Neural progenitor cell (in vitro differentiated cells): ENCODE measurements around the gene LARGE2. TPM values are rescaled to one million over a fixed set of nuclear protein-coding genes. Genes with fewer than 3 reads are reported as not detected.

Experiments
- DNase-seq: peaks from one replicate; pipeline ENCODE4 v3.0.0-alpha.2; 2016; ENCODE audit warnings: low spot score
- H2AFZ ChIP-seq: fragments of 200-600 bp; sonication (generic); replicated peaks from 2 replicates; pipeline ENCODE4 v1.6.1; 2016; ENCODE audit warnings: antibody characterized with exemption
- H3F3A ChIP-seq: fragments of 200-600 bp; sonication (generic); 2 replicates; pipeline ENCODE4 v1.6.1; 2016; ENCODE audit warnings: antibody characterized with exemption, low read depth
- H3K27ac ChIP-seq: fragments of 200-600 bp; sonication (generic); 2 replicates; pipeline ENCODE4 v1.5.1; 2016; ENCODE audit warnings: mild to moderate bottlenecking
- H3K27me3 ChIP-seq: fragments of 200-600 bp; sonication (generic); 2 replicates; pipeline ENCODE4 v1.6.1; 2016; ENCODE audit warnings: mild to moderate bottlenecking, moderate library complexity
- H3K36me3 ChIP-seq: fragments of 200-600 bp; sonication (generic); 2 replicates; pipeline ENCODE4 v1.5.1; 2016
- H3K4me1 ChIP-seq: fragments of 200-600 bp; sonication (generic); 2 replicates; pipeline ENCODE4 v1.6.1; 2016; ENCODE audit warnings: mixed run types
- H3K4me2 ChIP-seq: fragments of 200-600 bp; sonication (generic); 2 replicates; pipeline ENCODE4 v1.6.1; 2016
- H3K4me3 ChIP-seq: fragments of 200-600 bp; sonication (generic); 2 replicates; pipeline ENCODE4 v1.5.1; 2016
- H3K79me2 ChIP-seq: fragments of 200-600 bp; sonication (generic); 2 replicates; pipeline ENCODE4 v1.6.1; 2016; ENCODE audit warnings: low read depth
- H3K9ac ChIP-seq: fragments of 200-600 bp; sonication (generic); 2 replicates; pipeline ENCODE4 v1.6.1; 2016
- H3K9me3 ChIP-seq: fragments of 200-600 bp; sonication (generic); 2 replicates; pipeline ENCODE4 v1.5.1; 2016; ENCODE audit warnings: low read depth
- H4K20me1 ChIP-seq: fragments of 200-600 bp; sonication (generic); 2 replicates; pipeline ENCODE4 v1.6.1; 2016; ENCODE audit warnings: low read depth
- H3K27ac Mint-ChIP-seq: 3 replicates; pipeline ENCODE4 v1.8.0; 2021; ENCODE audit warnings: mixed read lengths
- H3K27me3 Mint-ChIP-seq: 2 replicates; pipeline ENCODE4 v1.8.0; 2022; ENCODE audit warnings: low read depth, mild to moderate bottlenecking, inconsistent platforms, moderate library complexity, mixed read lengths; ENCODE audit not compliant: insufficient read depth
- H3K36me3 Mint-ChIP-seq: 3 replicates; pipeline ENCODE4 v1.8.0; 2021; ENCODE audit warnings: mixed read lengths
- H3K4me1 Mint-ChIP-seq: 3 replicates; pipeline ENCODE4 v1.8.0; 2021; ENCODE audit warnings: mixed read lengths
- H3K4me3 Mint-ChIP-seq: 3 replicates; pipeline ENCODE4 v1.8.0; 2021; ENCODE audit warnings: mild to moderate bottlenecking, moderate library complexity, mixed read lengths
- H3K9me3 Mint-ChIP-seq: 3 replicates; pipeline ENCODE4 v1.8.0; 2020; ENCODE audit warnings: mixed read lengths
- EZH2 ChIP-seq: fragments of 200-600 bp; sonication (generic); IDR thresholded peaks from 2 replicates; pipeline ENCODE4 v1.6.1; 2017; ENCODE audit warnings: antibody characterized with exemption, mild to moderate bottlenecking, moderate library complexity
- EZH2phosphoT487 ChIP-seq: fragments of 200-600 bp; sonication (generic); IDR thresholded peaks from 2 replicates; pipeline ENCODE4 v1.6.1; 2017; ENCODE audit warnings: antibody characterized with exemption
- total RNA-seq: library from RNA; depleted of rRNA; stranded (reverse); fragments of >200 nt; gene quantifications from 2 replicates; pipeline ENCODE4 v1.2.3, GENCODE V29; 2015; ENCODE audit warnings: low replicate concordance
- TF ChIP-seq, protein P1 (sequence below): fragments of 200-600 bp; sonication (generic); IDR thresholded peaks from 2 replicates; pipeline ENCODE4 v1.5.1; 2017; ENCODE audit warnings: antibody characterized with exemption, mild to moderate bottlenecking

Gene LARGE2
- total RNA-seq, 1 donor from 2014 or later = 5.0 TPM

DNA sequence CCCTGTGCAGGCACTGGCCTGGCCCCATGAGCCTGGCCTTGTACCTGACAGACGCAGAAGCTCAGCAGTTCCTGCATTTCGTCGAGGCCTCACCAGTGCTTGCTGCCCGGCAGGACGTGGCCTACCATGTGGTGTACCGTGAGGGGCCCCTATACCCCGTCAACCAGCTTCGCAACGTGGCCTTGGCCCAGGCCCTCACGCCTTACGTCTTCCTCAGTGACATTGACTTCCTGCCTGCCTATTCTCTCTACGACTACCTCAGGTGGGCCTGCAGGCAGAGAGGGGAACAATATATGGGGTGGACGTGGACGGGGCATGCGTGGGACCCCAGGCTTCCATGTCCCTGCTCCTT is 4.9 kb downstream of the LARGE2 start:
- Histone ChIP-seq H2AFZ (no peak overlapping the region), H4K20me1 (peaks cover 15% of the 10 kb centered on the region), H3K36me3 (no peaks in the 10 kb centered on the region), H3K9ac (no peak overlapping the region), H3K27me3 (peaks cover 10% of the 10 kb centered on the region), H3K9me3 (no peaks in the 10 kb centered on the region), H3K27ac (no peak overlapping the region), H3K4me2 (no peak overlapping the region), H3K4me1 (no peaks in the 10 kb centered on the region), H3K79me2 (peaks cover 5% of the 10 kb centered on the region), H3F3A (peaks cover 9% of the 10 kb centered on the region), H3K4me3 (no peak overlapping the region)
- TF ChIP-seq, protein P1, sequence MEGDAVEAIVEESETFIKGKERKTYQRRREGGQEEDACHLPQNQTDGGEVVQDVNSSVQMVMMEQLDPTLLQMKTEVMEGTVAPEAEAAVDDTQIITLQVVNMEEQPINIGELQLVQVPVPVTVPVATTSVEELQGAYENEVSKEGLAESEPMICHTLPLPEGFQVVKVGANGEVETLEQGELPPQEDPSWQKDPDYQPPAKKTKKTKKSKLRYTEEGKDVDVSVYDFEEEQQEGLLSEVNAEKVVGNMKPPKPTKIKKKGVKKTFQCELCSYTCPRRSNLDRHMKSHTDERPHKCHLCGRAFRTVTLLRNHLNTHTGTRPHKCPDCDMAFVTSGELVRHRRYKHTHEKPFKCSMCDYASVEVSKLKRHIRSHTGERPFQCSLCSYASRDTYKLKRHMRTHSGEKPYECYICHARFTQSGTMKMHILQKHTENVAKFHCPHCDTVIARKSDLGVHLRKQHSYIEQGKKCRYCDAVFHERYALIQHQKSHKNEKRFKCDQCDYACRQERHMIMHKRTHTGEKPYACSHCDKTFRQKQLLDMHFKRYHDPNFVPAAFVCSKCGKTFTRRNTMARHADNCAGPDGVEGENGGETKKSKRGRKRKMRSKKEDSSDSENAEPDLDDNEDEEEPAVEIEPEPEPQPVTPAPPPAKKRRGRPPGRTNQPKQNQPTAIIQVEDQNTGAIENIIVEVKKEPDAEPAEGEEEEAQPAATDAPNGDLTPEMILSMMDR = no peak
- TF ChIP-seq EZH2 = no peak
- no peak for TF ChIP-seq EZH2phosphoT487
- Mint-ChIP-seq H3K4me3 (no peak overlapping the region), H3K4me1 (peaks cover 9% of the 10 kb centered on the region), H3K27me3 (peaks cover 26% of the 10 kb centered on the region), H3K36me3 (peaks cover 4% of the 10 kb centered on the region), H3K9me3 (no peaks in the 10 kb centered on the region), H3K27ac (no peak overlapping the region)
- no peak for DNase-seq

DNA sequence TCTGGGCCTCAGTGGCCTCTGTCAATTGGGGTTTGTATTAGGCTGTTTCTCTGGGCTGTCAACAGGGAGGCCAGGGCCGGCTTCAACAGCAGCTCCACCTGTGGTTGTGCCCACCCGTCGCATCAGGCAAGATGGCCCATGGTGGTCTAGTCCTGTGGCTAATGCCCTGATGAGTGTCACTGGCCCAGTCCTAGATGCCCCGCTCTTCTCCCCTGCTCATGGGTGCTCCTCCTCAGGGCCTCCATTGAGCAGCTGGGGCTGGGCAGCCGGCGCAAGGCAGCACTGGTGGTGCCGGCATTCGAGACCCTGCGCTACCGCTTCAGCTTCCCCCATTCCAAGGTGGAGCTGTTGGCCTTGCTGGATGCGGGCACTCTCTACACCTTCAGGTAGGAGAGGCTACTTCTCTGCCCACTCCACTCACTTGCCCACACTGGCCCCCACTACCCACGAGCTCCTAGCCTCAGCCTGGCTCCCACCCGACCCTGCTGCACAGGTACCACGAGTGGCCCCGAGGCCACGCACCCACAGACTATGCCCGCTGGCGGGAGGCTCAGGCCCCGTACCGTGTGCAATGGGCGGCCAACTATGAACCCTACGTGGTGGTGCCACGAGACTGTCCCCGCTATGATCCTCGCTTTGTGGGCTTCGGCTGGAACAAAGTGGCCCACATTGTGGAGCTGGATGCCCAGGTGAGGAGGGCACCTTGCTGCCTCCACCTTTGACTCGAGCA is 5.4 kb downstream of the LARGE2 start:
- peaks cover 7% of the 10 kb centered on the region for H3K27me3 ChIP-seq
- no peaks in the 10 kb centered on the region for H3K36me3 ChIP-seq
- no peak overlapping the region for H3K9ac ChIP-seq
- TF ChIP-seq, protein P1 = no peak
- TF ChIP-seq EZH2 (no peak), EZH2phosphoT487 (no peak)
- peaks cover 5% of the 10 kb centered on the region for H3K79me2 ChIP-seq
- no peak overlapping the region for H3K27ac Mint-ChIP-seq
- peaks cover 9% of the 10 kb centered on the region for H3K4me1 Mint-ChIP-seq
- DNase-seq = no peak
- peaks cover 28% of the 10 kb centered on the region for H3K27me3 Mint-ChIP-seq
- H4K20me1 ChIP-seq = peaks cover 15% of the 10 kb centered on the region
- peaks cover 5% of the 10 kb centered on the region for H3K36me3 Mint-ChIP-seq
- no peak overlapping the region for H2AFZ ChIP-seq
- H3K27ac ChIP-seq = no peak overlapping the region
- H3K9me3 ChIP-seq = no peaks in the 10 kb centered on the region
- no peak overlapping the region for H3K4me2 ChIP-seq
- peaks cover 9% of the 10 kb centered on the region for H3F3A ChIP-seq
- no peaks in the 10 kb centered on the region for H3K9me3 Mint-ChIP-seq
- no peak overlapping the region for H3K4me3 Mint-ChIP-seq
- H3K4me1 ChIP-seq = no peaks in the 10 kb centered on the region
- no peak overlapping the region for H3K4me3 ChIP-seq

DNA sequence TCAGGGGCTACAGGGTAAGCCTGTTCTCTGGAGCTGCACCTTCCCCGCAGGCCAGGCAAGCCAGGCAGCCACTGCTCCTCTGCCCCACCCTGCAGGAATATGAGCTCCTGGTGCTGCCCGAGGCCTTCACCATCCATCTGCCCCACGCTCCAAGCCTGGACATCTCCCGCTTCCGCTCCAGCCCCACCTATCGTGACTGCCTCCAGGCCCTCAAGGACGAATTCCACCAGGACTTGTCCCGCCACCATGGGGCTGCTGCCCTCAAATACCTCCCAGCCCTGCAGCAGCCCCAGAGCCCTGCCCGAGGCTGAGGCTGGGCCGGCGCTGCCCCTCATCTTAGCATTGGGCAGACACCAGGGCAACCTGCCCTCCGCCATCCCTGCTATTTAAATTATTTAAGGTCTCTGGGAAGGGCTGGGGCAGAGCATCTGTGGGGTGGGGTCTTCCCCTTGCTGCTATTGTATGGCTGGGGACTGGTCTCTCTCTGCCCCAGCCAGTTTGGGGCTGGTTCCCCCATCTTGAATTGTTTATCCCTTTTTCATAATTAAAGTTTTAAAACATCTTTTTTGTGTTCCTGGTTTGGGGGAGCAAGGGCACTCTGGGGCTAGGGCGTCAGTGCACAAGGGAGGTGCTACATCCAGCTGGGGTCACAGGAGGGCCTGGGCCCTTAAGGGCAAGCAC is 6.2 kb downstream of the LARGE2 start:
- H4K20me1 ChIP-seq = peaks cover 15% of the 10 kb centered on the region
- H3K27me3 Mint-ChIP-seq = peaks cover 23% of the 10 kb centered on the region

More for the DNA sequence above, 6.2 kb downstream of the LARGE2 start:
- H3K9ac ChIP-seq = no peak overlapping the region
- peaks cover 5% of the 10 kb centered on the region for H3K79me2 ChIP-seq
- H3K9me3 ChIP-seq = no peaks in the 10 kb centered on the region
- no peak for TF ChIP-seq EZH2phosphoT487
- TF ChIP-seq, protein P1 = no peak
- TF ChIP-seq EZH2 = no peak
- H3K27me3 ChIP-seq = no peaks in the 10 kb centered on the region
- H3K4me1 ChIP-seq = no peaks in the 10 kb centered on the region
- H3K9me3 Mint-ChIP-seq = no peaks in the 10 kb centered on the region
- H2AFZ ChIP-seq = no peak overlapping the region
- H3F3A ChIP-seq = peaks cover 10% of the 10 kb centered on the region
- no peak for DNase-seq
- no peak overlapping the region for H3K27ac ChIP-seq
- peaks cover 6% of the 10 kb centered on the region for H3K4me1 Mint-ChIP-seq
- H3K4me3 Mint-ChIP-seq = no peak overlapping the region
- H3K27ac Mint-ChIP-seq = no peak overlapping the region
- H3K36me3 ChIP-seq = no peaks in the 10 kb centered on the region
- no peak overlapping the region for H3K4me2 ChIP-seq
- no peak overlapping the region for H3K4me3 ChIP-seq
- peaks cover 5% of the 10 kb centered on the region for H3K36me3 Mint-ChIP-seq
